Epithelial cell of esophagus (primary cell): Measurements from ENCODE around the gene ESYT2.

Source experiments
- DNase-seq: peaks from one replicate; pipeline ENCODE4 v3.0.0; 2010; ENCODE audit warnings: low read depth
- H3K4me3 ChIP-seq: 2 replicates; pipeline ENCODE4 v1.5.1; 2011; ENCODE audit warnings: mild to moderate bottlenecking, low read length, control low read depth
- CTCF ChIP-seq: IDR thresholded peaks from 2 replicates; pipeline ENCODE4 v1.5.1; 2011; ENCODE audit warnings: low read depth, mild to moderate bottlenecking, low read length, control low read depth, inconsistent platforms; ENCODE audit not compliant: insufficient read depth; ENCODE audit errors: missing control alignments

ESYT2 gene

DNA sequence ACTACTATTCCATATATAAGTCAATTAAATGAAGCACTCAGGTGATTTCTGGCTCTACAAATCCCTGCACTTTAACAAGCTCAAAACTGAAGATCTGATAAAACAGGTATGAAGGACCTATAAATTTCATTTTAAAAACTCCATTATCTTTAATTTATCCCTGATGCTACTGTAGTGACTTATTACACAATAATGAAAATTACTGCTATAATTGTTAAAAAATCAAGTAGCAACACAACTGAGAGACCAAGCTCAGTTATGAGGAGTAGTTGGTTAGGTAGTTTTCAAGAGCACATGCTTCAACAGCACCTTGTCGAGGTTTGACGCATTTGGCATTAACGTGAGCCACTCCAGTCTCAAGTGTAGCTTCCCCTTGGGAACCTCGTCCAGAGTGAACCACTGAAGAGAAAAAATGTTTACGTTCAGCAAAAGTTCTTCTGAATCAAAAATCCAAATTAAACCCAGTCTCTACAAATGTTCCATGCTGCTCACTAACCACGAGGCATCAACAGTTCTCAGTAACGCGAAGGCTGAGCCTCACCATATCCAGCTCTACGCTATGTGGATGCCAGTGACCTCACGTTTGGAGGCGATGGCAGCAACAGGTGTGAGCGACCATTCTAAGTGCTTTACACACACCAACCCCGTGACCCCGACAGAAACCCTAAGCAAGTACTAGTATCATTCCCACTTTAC, 69.4 kb downstream of the ESYT2 start:
- TF ChIP-seq CTCF: no peak
- no peak for DNase-seq
- H3K4me3 ChIP-seq: no peak overlapping the region

DNA sequence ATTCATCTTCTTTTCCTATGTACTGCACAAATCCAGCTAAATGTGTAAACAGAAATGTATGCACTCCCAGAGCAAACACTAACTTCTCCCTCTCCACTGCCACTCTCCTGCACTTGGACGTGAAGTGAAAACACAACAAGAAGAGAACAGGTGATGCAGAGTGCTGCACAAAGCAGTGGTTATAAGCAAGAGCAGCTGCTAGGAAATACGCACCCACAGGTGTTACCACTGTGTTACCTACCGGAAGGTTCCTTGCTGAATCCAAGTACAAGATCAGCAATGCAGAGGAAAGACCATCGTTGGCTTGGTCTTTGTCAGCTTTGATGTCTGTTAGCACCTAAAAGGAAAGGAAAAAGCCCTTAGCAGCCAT, 70.1 kb downstream of the ESYT2 start:
- DNase-seq: no peak
- no peak for TF ChIP-seq CTCF

DNA sequence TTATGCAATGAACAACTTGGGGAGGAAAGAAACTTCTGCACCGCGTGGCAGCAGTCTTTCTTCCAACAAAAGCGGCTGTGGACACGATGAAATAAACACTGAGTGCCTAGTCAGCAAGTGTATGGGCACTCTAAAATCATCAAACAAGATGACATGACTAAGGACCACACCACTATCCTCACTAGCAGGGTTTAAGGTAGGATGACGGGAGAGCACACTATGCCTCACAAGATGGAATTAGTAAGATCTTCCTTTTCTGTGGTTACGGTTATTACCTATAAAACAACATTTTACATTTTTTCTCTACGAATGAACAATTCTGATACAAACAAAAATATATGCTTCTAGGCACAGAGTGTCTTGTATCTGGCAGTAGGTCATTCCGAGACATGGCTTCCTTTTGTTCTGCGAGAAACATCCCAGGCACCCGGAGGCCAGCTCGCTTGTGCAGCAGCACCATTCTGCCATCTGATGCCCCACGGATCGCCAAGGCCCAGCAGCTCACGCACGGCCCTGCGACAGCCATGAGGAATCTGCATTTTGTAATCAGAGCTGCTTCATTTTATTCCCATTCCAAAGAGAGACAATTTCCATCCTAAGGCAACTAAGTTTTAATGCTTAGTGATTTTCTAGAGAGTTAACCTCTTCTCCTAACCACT, 70.6 kb downstream of the ESYT2 start:
- DNase-seq: no peak
- no peak for TF ChIP-seq CTCF
- no peak overlapping the region for H3K4me3 ChIP-seq

More for the DNA sequence above, 70.1 kb downstream of the ESYT2 start:
- no peak overlapping the region for H3K4me3 ChIP-seq

DNA sequence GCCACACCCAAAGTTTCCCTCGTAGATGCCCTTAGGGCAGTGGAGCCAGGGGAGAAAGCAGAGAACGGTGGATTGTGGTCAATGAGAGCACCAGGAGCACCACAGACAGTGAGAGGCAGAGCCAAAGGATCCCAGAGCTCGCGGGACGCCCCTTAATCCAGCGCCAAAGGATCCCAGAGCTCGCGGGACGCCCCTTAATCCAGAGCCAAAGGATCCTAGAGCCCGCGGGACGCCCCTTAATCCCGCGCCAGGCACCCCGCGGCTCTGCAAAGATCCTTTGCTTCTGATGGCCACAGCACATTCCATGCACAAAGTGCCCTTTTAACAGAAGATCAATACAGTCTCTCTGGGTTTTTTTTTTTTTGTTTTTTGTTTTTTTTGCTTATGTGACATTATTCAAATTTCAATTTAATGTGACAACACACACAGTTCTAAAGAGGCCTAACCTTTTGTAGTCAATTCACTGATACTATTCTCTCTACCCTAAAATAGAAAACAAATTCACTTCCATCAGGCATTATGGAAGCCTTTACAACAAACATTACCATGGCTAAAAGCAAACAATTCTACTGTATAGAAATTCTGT, 71.8 kb downstream of the ESYT2 start:
- H3K4me3 ChIP-seq: no peak overlapping the region
- no peak for DNase-seq
- no peak for TF ChIP-seq CTCF

DNA sequence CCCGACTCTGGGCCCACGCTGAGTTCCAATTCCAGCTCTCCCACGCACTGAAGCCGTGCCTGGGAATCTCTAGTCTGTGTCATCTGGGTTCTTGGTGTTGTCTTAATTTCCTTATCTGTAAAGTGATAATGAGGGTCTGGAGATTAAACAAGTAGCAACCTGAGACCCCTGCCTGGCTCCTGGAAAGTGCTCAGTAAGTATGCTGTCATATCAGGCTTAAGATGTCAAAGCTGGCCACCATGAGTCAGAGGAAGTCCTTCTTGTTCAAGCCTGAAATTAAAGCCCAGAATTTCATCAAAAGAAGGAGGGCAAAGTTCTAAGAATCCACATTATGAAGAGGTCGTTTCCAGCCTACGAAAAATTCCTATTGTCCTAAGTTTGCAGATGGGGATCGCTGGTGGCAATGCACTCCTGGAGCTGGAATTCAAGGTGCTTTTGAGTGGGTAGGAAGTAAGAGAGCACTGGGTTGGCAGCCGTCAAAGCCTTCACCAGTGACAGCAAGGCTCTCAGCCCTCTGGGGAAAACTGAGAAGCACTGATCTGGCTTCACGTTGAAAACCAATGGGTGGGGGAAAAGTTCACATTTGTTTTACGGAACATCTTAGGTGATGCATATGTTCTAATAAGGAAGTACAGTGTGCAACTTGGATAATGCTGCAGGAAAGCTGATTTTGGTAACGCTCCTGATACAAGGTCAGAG, 74.4 kb downstream of the ESYT2 start:
- no peak overlapping the region for H3K4me3 ChIP-seq
- no peak for TF ChIP-seq CTCF
- peak; percentile 69 for DNase-seq

- no peak for TF ChIP-seq CTCF
- no peak overlapping the region for H3K4me3 ChIP-seq
- DNase-seq: peak; percentile 81
These were observed 75.4 kb downstream of the ESYT2 start for GRCh38 chr7:158753900-158754299.
